ENCODE results near the gene MACROD2.

DNA sequence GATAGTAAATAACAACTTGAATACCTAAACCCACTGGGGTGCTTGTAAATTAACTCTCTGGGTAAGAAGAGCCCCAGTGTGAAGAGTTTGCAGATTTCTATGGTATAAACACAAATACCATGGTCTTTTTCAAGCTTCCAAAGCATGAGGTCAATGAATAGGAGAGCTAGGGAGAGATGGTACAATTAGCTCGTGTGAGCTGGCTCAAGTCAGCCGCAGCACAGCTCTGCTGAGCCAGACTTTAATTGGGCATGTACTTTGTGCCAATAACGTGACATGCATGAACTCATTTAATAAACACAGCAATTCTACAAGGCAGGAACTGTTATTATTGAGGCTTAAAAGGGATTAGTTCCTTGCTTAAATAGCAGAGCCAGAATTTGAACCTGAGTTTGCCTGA is 1893.7 kb downstream of the MACROD2 start:
- TF ChIP-seq CTCF (IDR thresholded peaks at IDR 0.05) (no peak), POLR2A (IDR thresholded peaks at IDR 0.05) (no peak), POLR2AphosphoS5 (IDR thresholded peaks at IDR 0.05) (no peak)
